Kasumi-1 (cell line): Measurements from ENCODE around the gene WFDC10B.
"Not testable (repeated sequence)": the region's sequence is repeated elsewhere in the genome, so short reads cannot be mapped to it uniquely, and the experiment has no call there.

Experiments
- DNase-seq, 2 experiments: peaks; one replicate each; lab custom pipeline; 2025; lab: John Stamatoyannopoulos, UW

Gene WFDC10B

DNA sequence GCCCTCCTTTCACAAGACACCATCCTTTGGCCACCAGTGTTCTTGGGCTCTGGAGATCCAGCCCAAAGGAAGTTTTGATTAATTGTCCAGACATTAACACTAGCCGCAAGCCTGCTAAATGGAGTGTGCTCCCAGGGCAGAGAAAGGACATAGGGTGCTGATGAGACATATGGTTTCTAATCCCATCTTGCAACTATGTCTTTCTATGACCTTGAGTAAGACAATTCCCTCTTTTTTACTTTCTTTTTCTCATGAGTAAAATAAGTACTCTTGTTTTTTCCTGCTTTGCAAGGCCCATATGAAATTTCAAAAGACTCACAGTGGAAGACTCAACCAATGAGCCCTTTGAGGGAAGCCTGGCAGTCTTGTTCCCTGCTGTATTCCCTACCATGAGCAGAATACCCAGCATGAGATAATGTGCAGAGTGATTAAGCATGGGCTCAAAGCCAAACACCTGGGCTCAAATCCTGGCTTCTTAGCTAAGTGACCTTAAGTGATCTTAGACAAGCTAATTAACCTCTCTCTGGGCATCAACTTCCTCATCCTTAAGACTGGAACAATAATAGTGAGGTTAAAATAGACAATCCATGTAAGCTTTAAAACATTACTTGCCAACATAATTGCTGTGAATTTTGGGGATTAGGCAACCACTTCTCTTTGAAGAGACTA is at the start of gene WFDC10B:
Gene WFDC10B, minus strand, starts transcription at position 51 of the 669 bp plus-strand sequence. CDS start 19,027 bp downstream, outside the sequence.
- no peak for DNase-seq

DNA sequence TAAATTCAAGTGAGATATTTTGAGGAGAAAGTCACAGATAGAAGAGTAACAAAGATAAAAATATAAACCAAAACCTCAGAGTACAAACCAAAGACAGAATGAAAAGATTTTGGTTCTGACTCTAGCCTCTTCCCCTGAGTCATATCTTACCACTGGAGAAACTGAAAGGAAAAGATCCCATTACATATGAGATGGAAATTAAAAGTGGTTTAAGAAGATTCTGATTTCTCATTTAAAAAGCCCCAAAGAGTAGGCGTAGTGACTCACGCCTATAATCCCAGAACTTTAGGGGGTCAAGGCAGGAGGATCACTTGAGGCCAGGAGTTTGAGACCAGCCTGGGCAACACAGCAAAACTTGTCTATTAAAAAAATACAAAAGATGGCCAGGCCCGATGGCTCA is 47.9 kb upstream of the WFDC10B start:
- DNase-seq: no peak

DNA sequence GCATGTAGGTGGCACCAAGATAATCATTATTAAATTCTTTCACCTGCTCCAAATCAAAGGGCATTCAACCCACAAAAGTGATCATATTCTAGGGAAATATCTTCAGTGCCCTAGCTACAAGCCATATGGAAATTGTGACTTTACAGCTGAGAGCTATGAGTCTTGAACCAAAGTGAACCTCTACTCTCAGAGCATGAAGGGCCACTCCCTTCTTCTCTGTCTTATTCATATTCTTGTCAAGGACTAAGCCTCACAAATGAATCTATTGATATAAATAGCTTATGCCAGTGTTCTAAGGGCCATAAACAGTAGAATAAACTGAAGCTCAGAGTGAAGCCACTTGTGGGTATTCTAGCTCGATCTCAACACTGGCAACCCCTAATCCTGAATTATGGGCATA is 46.9 kb upstream of the WFDC10B start:
- DNase-seq: no peak

DNA sequence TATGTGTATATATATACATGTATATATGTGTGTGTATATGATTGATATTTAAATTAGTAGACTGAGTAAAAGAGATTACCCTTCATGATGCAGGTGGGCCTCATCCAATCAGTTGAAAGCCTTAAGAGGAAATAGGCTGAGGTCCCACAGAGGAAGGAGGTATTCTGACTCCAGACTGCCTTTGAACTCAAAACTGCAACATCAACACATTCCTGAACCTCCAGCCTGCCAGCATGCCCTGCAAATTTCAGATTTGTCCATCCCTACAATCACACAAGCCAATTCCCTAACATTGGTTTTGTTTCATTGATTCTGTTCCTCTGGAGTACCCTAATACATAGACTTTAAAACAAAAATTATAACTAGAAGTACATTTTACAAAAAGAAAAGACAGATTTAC is 40.2 kb upstream of the WFDC10B start:
- DNase-seq: no peak

DNA sequence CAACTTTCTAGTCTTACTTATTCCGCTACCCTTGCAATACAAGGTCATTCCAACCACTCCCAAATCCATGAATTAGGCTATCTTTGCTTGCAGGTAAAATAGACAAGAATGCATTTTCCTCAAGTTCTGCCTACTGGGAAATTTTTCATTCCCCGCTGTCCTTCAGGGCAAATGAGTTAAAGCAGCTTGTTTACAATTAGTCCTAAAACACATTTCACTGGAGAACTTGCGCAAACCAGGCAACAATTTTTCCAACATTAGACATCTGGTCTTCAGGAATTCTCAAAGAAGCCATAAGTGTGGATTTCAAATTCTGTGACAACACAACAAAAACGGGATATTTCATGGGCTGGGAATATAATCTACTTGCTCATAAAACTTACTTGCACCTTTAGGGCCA is 37.8 kb upstream of the WFDC10B start:
- no peak for DNase-seq

DNA sequence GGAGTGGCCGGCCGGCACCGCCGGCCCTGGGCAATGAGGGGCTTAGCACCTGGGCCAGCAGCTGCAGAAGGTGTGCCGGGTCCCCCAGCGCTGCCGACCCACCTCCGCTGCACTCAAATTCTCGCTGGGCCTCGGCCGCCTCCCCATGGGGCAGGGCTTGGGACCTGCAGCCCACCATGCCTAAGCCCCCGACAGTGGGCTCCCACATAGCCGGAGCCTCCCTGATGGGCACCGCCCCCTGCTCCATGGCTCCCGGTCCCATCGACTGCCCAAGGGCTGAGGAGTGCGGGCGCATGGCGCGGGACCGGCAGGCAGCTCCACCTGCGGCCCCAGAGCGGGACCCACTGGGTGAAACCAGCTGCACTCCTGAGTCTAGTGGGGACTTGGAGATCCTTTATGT is 31.2 kb upstream of the WFDC10B start:
- no peak for DNase-seq

DNA sequence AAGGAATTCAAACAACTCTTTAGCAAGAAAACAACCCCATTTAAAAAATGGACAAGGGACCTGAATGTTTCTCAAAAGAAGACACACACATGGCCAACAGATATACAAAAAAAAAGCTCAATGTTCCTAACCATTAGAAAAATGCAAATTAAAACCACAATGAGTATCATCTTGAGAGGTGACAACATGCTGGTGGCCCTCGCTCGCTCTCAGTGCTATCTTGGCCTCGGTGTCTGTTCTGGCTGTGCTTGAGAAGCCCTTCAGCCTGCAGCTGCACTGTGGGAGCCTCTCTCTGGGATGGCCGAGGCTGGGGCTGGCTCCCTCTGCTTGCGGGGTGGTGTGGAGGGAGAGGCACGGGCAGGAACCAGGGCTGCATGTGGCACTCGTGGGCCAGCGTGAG is 30.7 kb upstream of the WFDC10B start:
- no peak for DNase-seq

DNA sequence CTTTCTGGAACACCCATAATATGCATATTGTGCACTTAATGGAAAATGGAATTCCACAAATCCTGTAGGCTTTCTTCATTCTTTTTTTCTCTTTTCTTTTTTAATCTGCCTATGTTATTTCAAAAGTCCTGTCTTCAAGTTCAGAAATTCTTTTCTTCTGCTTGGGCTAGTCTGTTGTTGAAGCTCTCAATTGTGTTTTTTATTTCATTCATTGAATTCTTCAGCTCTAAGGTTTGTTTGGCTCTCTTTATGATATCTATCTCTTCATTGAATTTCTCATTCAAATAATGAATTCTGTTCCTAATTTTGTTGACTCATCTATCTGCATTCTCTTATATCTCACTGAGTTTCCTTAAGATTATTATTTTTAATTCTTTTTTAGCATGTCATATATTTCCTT is 27.4 kb upstream of the WFDC10B start:
- no peak for DNase-seq

DNA sequence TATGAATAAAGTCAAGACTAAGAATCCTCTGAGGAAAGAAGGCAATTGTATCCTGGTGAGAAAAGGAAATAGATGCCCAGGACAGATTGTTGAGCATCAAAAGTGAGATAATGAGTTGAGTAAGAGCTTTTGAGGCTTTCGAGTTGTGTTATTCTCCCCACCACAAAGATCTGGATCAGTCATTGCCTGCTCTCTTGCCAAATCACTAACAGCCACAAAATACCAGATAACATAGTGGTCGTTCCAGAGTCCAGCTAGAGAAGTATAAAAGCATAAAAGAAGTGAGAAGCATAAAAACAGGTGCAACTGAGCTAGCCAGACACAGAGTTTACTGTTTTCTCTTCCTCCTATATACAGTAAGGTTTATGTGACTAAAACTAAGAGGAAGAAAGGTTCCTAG is 22.2 kb upstream of the WFDC10B start:
- DNase-seq: no peak

DNA sequence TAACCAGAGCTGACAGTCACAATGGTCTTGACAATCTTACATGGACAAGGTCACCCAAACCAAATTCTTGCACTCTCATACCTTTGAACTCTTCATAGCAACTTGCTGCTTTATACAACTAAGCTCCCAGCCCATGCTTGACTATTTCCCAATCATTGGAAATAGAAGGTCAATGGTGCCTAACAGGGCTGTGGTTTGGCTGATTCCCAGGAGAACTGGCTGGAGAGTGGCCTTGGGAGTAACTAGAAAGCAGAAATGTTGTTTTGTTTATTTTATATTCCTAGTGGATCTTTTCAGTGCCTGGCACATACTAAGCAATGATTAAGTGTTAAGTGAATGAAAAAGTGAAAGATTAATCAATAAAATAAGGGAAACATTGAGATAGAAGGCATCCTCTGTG is 20.3 kb upstream of the WFDC10B start:
- no peak for DNase-seq

DNA sequence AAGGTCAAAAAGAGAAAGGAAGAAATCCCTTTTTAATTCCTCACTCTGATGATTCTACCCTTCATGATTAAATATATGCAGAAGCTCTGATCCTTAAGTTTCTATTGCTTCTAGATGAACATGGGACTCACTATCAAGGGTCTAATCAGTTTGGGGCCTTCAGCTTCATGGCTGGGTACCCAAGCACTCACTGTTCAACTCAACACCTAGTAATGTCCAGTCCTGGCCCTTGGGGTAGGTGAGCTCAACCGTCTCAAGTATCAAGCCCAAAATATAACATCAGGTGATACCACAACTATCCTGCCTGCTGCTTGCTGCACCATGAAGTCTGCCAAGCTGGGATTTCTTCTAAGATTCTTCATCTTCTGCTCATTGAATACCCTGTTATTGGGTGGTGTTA is 17.2 kb upstream of the WFDC10B start, which contains the start of gene SPINT4:
Gene SPINT4, plus strand, starts transcription at position 301 of the 400 bp plus-strand sequence. Its CDS starts 21 bp downstream, at position 322.
- DNase-seq: no peak

DNA sequence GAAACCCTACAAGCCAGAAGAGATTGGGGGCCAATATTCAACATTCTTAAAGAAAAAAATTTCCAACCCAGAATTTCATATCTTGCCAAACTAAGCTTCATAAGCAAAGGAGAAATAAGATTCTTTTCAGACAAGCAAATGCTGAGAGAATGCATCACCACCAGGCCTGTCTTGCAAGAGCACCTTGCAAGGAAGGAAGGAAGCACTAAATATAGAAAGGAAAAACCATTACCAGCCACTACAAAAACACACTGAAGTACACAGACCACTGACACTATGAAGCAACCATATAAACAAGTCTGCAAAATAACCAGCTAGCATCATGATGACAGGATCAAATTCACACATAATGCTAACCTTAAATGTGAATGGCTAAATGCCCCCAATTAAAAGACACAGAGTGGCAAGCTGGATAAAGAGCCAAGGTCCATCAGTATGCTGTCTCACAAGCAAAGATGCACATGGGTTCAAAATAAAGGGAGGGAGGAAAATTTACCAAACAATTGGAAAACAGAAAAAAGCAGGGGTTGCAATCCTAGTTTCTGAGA is 11.4 kb upstream of the WFDC10B start:
- DNase-seq: not testable (repeated sequence)

DNA sequence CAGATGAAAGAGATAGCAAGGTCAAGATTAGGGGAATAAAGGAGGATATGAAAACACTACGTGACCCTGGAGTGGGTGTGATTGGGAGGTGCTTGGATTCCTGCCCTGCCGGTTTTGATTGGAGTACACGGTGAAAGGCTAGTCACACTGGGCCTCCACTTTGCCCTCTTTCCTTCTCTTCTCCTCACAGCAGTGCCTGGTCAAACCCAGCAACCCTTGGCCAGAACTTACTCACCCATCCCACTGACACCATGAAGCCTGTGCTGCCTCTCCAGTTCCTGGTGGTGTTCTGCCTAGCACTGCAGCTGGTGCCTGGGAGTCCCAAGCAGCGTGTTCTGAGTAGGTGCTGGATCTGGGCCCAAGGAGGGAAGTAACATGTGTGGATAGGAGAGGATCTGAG is 2.9 kb downstream of the WFDC10B start, which contains the start of gene WFDC13:
Gene WFDC13, plus strand, starts transcription at position 166 of the 400 bp plus-strand sequence. Its CDS starts 86 bp downstream, at position 252.
- no peak for DNase-seq

DNA sequence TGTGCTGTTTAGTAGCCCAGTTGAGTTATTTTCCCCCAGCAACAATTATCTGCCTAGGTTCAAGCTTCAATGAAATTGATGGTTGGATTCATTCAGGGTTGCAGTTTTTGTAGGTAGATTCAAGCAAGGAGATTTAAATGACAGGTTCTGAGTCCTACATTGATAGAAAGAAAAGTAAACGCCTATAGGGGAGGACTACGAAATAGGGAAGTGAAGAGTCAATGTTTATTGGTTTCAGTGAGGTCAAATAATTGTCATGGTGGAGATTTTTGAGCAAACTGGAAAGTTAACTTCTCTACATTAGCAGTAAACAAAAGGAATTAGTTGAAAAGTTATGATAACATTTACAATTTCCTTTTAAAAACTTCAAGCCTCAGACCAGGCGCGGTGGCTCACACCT is 3.7 kb downstream of the WFDC10B start:
- no peak for DNase-seq

DNA sequence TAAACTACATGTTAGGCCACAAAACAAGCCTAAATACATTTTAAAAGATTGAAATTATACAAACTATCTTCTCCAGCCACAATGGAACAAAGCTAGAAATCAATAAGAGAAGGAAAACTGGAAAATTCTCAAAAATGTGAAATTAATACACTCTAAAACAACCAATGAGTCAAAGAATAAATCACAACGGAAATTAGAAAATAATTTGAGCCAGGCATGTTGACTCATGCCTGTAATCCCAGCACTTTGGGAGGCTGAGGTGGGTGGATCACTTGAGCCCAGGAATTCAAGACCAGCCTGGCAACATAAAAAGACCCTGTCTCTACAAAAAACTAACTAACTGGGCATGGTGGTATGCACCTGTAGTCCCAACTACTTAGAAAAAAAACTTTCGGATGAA is 9.3 kb downstream of the WFDC10B start:
- DNase-seq: no peak

DNA sequence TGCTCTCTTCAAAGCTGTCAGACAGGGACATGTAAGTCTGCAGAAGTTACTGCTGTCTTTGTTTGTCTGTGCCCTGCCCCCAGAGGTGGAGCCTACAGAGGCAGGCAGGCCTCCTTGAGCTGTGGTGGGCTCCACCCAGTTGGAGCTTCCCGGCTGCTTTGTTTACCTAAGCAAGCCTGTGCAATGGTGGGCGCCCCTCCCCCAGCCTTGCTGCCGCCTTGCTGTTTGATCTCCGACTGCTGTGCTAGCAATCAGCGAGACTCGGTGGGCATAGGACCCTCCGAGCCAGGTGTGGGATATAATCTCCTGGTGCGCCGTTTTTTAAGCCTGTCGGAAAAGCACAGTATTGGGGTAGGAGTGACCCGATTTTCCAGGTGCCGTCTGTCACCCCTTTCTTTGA is 11.5 kb downstream of the WFDC10B start:
- DNase-seq: not testable (repeated sequence)

DNA sequence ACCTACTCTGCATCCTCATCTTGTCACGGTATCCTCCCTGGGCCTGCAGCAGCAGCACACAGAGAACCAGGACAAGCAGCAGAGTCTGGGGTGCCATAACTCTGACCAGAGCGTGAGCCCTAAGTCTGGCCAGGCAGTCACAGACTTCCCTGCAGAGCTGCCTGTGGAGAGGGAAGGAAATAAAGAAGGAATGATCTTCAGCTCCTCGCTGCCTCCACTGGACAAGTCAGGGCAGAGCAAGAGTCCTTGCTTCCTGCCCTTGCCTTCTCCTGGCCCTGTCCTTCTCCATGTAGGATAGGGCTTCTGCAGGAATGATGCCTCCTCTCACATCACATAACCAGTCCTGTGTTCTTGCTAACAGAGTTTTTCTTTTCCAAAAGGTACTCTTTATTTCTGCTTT is 18.9 kb downstream of the WFDC10B start:
- DNase-seq: peak in 1 of 2 experiments; percentile 2

DNA sequence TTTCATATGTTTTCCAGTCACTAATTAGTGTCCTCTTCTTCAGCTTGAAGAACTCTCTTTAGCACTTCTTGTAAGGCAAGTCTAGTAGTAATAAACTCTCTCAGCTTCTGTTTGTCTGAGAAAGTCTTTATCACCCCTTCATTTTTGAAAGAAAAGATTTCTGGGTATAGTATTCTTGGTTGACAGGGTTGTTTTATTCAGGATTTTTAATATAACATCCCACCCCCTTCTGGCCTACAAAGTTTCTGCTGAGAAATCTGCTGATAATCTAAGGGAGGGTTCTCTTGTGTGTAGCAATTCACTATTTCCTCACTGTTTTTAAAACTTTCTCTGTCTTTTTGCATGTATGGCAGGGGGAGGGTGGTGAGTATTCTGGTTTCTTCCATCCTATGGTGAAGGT is 25.2 kb downstream of the WFDC10B start:
- DNase-seq: no peak

DNA sequence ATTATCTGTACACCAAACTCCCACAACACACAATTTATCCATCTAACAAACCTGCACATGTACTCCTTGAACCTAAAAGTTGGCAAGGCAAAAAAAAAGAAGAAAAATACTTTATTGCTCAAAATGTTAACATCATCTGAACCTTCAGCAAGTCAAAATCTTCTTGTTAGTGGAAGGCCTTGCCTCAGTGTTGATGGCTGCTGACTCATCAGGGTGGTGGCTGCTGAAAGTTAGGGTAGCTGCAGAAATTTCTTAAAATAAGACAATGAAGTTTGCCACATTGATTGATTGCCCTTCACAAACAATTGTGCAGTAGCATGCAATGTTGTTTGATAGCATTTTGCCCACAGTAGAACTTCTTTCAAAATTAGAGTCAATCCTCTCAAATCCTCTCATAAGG is 32.1 kb downstream of the WFDC10B start:
- DNase-seq: no peak

DNA sequence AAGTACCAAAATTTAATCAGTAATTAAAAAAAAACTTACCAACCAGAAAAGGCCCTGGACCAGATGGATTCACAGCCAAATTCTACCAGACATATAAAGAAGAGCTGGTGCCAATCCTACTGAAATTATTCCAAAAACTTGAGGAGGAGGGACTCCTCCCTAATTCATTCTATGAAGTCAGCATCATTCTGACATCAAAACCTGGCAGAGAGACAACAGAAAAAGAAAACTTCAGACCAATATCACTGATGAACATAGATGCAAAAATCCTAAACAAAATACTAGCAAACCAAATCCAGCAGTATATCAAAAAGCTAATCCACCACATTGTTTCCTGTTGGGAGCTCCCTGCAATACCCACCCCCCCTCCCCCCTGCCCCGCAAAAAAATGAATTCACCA is 34.7 kb downstream of the WFDC10B start, which contains the start of gene WFDC11:
Gene WFDC11, minus strand, starts transcription at position 101 of the 400 bp plus-strand sequence. CDS start 19,639 bp downstream, outside the sequence.
- DNase-seq: no peak

DNA sequence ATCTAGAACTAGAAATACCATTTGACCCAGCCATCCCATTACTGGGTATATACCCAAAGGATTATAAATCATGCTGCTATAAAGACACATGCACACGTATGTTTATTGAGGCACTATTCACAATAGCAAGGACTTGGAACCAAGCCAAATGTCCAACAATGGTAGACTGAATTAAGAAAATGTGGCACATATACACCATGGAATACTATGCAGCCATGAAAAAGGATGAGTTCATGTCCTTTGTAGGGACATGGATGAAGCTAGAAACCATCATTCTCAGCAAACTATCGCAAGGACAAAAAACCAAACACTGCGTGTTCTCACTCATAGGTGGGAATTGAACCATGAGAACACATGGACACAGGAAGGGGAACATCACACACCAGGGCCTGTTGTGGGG is 47.8 kb downstream of the WFDC10B start:
- DNase-seq: not testable (repeated sequence)

DNA sequence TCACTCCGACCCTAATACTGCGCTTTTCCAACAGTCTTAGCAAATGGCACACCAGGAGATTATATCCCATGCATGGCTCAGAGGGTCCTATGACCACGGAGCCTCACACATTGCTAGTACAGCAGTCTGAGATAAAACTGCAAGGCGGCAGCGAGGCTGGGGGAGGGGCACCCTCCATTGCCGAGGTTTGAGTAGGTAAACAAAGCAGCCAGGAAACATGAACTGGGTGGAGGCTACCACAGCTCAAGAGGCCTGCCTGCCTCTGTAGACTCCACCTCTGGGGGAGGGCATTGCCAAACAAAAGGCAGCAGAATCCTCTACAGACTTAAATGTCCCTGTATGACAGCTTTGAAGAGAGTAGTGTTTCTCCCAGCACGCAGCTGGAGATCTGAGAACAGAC is 53.1 kb downstream of the WFDC10B start:
- not testable (repeated sequence) for DNase-seq

DNA sequence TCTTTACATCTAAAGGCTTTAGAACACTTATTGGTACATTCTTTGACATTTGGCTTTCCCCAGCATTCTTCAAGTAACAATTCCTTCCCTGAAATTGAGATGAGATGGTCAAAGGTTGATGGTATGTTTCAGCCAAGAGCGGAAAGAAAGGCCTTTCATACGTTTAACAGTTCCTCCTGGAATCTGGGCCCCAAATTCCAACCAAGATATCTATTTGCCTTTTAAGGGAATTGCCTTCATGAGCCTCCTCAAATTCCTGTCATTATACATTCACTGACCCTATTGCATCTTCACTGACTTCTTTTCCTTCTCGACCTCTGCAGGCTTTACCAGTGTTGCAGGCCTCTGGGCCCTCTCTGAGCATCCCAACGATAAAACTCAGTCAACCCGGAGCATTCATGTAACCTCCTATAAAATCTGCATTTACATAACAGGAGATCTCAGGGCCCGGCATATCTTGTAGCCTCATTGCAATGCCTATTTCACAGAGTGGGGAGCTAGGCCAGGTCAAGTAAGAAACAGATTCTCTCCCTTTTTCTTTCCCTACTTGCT is 55.4 kb downstream of the WFDC10B start:
- DNase-seq: no peak
